ENCODE measurements around the gene FGD6.

The FGD6 gene

DNA sequence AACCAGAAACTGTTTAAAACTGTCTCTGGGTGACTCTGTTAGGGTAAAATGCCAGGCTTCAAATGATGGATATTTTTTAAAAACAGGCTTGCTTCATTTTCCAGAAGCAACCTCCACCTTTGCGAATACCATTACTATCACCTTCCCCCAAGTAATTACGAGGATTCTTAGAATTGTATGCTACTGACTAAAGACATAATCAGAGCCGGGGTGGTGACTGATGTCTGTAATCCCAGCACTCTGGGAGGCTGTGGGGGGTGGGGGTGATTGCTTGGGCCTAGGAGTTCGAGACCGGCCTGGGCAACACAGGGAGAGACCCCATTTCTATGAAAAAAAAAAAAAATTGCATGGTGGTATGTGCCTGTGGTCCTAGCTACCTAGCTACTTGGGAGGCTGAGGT, 38.3 kb downstream of the FGD6 start:
- no peak for TF ChIP-seq CTCF (IDR thresholded peaks at IDR 0.05; ENCODE audit: insufficient read depth, missing control alignments)
- FAIRE-seq (no peak), DNase-seq (ENCODE audit: insufficient read length, low spot score) (no peak)

DNA sequence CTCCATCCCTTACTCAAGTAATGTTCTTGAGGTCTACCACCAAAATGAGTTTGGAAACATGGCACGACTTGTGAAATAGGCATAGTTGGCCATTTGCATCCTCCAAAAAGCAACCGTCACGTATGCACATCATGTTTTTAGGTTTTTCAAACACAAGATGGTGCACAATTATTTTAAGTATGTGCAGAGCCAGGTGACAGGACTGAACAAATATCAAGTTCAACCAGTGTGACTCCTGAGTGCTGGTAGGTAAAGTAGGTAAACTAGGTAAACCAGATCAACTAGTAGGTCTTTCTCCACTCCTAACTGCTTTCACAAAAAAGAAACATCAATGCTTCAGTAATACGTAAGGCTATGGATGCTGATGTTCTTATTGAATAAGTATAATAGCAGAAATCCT, 39.1 kb downstream of the FGD6 start:
- no peak for TF ChIP-seq CTCF (IDR thresholded peaks at IDR 0.05; ENCODE audit: insufficient read depth, missing control alignments)
- DNase-seq (ENCODE audit: insufficient read length, low spot score): no peak
- FAIRE-seq: no peak

- TF ChIP-seq CTCF (IDR thresholded peaks at IDR 0.05; ENCODE audit: insufficient read depth, missing control alignments): no peak
- FAIRE-seq: no peak
- no peak for DNase-seq (ENCODE audit: insufficient read length, low spot score)
Observed at GRCh38 chr12:95177201-95177768, 40.0 kb downstream of the FGD6 start.

DNA sequence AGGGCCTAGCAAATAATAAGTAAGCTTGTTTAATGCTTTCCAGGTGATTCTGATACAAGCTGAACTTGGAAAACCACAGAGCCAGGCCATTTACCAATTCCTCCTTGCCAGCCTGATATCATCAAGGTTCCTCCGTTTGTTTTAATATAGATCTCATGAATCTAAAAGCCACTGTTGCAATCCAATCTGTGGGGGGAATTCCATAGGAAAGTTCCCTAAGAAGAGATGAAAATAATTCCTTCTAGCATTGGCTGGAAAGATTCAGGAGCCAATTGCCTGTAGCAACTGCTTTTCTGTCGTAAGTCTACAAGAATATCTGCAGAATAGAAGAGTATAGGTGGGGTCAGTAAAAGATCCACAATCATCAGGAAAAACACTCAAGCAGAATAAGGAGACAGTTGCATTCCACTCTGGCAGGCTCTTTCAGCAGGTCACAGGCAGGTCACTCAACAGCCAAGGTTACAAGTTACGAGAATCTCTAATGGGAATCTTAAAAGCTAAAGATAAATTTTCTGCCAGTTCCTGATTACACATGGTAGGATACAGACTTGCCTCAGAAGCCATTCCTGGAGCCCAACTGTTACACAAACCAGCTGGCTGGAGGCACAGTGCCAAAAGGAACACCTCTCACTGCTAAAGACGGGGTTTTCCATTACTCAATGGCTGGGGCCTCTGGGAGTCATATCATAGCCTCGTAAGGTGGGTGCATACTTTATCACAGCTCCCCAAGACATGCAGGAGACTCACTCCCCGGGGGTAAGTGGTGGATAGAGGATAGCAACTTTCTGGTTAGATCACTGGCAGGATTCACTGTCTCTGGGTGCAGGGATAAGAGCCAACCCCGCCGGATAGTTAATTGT, 43.6 kb downstream of the FGD6 start:
- FAIRE-seq (no peak), DNase-seq (ENCODE audit: insufficient read length, low spot score) (no peak)
- TF ChIP-seq CTCF (IDR thresholded peaks at IDR 0.05; ENCODE audit: insufficient read depth, missing control alignments): no peak

- DNase-seq (ENCODE audit: insufficient read length, low spot score): no peak
Observed at GRCh38 chr12:95169368-95169767, 47.9 kb downstream of the FGD6 start.

DNA sequence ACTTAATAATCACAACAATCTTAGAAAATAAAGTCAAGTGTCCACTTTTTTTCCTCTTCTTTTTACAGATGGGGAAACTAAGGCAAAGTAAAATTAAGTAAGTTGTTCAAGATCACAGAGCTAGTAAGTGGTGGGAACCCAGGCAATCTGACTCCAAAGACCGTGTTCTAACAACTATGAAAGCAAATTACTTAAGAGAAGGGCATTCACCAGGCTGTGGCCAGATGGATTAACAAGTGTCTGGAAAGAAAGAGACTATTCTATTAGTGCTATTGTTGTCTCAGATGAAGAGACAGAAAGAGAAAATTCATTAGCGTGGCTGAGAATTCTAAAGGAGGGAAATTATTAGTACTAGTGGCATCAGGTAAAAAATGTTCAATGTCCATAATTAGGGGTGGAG, 48.5 kb downstream of the FGD6 start:
- FAIRE-seq (no peak), DNase-seq (ENCODE audit: insufficient read length, low spot score) (no peak)
- TF ChIP-seq CTCF (IDR thresholded peaks at IDR 0.05; ENCODE audit: insufficient read depth, missing control alignments): no peak

More at GRCh38 chr12:95169368-95169767, 47.9 kb downstream of the FGD6 start:
- TF ChIP-seq CTCF (IDR thresholded peaks at IDR 0.05; ENCODE audit: insufficient read depth, missing control alignments): no peak
- FAIRE-seq: no peak

DNA sequence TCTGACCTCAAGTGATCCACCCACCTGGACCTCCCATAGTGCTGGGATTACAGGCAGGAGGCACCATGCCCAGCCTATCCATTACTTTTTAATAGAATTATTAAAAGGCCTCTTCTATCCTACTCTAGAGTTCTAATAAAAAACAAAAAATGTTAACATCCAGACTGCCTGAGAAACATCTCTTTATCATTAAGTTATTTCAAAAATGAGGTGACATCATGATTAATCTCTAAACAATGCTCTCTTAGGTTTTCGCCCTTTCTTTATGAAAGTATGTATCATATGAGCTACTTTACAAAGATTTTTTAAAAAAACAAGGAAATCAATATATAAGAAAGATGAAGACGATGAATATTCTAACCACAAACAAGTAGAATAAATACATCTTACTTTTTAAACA, 52.6 kb downstream of the FGD6 start:
- TF ChIP-seq CTCF (IDR thresholded peaks at IDR 0.05; ENCODE audit: insufficient read depth, missing control alignments): no peak
- no peak for FAIRE-seq
- no peak for DNase-seq (ENCODE audit: insufficient read length, low spot score)
